HG03558 (cell line): ENCODE results near the gene NSRP1.
"Not testable (repeated sequence)": the region's sequence is repeated elsewhere in the genome, so short reads cannot be mapped to it uniquely, and the experiment has no call there.

Experiments used
- ATAC-seq: cut with Tn5 transposase; IDR thresholded peaks from one replicate; pipeline ENCODE4 v1.9.1; 2021; ENCODE audit warnings: moderate number of reproducible peaks; ENCODE audit not compliant: unreplicated experiment; ENCODE audit errors: extremely low read depth

The NSRP1 gene, protein sequence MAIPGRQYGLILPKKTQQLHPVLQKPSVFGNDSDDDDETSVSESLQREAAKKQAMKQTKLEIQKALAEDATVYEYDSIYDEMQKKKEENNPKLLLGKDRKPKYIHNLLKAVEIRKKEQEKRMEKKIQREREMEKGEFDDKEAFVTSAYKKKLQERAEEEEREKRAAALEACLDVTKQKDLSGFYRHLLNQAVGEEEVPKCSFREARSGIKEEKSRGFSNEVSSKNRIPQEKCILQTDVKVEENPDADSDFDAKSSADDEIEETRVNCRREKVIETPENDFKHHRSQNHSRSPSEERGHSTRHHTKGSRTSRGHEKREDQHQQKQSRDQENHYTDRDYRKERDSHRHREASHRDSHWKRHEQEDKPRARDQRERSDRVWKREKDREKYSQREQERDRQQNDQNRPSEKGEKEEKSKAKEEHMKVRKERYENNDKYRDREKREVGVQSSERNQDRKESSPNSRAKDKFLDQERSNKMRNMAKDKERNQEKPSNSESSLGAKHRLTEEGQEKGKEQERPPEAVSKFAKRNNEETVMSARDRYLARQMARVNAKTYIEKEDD

DNA sequence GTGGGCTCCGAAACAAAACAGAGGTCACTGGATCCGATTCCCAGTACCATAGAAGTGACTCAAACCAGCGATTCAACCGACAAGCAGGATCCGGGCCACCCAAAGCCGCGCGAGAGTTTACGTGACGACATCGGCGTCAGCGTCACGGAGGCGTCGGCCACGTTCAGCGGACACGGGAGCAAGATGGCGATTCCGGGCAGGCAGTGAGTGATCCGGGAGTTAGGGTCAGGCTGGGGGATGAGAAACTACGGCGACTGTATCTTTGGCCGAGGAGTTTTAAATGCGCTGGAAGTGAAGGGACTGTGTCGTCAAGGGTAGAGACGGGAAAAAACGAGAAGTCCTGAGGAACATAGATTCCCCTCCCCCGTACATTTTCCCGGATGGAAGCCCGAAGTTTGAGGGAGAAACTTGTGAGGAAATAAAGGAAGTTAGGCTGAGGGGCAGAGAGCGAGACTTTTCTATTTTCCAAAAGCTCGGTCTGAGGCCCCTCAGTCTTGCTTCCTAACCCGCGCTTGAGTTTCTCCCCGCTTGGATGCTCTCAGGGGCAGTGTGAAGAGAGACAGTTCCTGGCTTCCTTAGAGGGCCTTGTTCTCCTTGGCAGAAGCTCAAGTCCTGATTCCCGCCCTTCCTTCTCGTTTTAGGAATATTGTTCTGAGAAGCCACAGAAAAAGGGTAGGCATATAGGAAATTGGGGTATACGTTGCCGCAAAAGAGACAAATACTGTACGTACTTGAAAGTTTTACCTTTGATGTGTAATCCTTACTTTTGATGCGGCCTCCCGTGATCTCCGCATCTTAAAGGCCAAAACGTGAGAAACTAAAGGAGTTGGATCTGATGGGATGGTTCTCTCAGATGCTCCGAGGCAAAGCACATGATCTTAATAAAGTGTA is at the start of gene NSRP1:
Gene NSRP1, plus strand, starts transcription at position 156 of the 891 bp plus-strand sequence. Its CDS starts 28 bp downstream, at position 184.
- peak; percentile 55 for ATAC-seq

DNA sequence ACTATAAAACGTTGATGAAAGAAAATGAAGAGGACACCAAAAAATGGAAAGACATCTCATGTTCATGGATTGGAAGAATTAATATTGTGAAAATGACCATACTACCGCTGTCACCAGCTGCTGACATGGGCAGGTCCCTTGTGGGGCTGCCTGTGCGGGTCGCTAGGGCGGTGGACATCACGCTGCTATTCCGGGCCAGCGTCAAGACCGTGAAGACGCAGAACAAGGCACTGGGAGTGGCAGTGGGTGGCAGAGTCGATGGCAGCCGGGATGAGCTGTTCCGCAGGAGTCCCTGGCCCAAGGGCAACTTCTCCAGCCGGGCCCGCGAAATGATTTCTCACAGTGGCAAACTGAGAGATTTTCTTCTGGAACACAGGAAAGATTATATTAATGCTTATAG is 48.2 kb upstream of the NSRP1 start:
- ATAC-seq, result no peak

DNA sequence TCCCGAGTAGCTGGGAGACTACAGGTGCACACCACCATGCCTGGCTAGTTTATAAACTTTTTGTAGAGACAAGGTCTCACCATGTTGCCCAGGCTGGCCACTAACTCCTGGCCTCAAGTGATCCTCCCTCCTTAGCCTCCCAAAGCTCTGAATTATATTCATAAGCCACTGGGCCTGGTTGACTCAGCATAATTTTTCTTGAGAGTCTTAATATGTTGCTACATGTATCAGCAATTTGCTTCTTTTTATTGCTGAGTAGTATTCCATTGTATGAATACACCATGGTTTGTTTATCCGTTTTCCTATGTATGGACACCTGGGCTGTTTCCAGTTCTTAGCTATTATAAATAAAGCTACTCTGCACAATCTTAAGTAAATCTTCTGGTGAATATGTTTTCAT is 42.4 kb upstream of the NSRP1 start:
- ATAC-seq, result no peak

DNA sequence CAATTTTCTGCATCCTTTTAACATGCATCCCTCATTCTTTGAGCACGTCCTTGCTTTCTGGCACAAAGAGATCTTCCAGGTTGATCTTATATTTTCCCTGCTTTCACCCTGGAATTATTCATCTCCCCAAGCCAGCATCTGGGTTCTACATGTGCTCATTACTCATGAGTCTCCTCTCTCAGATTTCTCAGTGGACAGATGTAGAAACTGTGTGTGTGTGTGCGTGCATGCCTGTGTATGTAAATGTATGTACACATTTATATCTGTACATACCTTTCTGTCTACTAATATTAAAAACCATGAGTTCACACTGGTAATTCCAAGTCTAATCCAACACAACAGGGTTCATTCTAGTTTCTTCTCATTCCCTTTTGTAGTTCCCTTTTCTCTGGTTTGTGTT is 41.9 kb upstream of the NSRP1 start:
- no peak for ATAC-seq

DNA sequence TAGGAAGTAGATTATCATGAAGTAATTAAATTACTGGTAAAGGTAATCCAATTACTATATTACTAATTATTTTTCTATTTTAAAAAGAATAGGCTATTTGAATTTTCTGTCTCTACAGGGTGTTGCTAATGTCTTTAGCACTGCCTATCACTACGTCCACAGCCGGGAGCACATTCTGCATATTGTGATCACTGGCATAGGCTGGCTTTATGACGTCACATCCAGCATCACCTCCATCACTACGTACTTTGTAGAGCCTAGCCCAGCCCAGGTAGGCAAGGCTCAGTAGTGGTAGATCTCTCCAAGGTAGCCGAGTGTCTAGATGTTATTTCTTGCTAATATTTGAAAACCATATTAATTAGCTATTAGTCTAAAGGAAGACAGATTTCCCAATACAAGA is 33.8 kb upstream of the NSRP1 start:
- no peak for ATAC-seq

DNA sequence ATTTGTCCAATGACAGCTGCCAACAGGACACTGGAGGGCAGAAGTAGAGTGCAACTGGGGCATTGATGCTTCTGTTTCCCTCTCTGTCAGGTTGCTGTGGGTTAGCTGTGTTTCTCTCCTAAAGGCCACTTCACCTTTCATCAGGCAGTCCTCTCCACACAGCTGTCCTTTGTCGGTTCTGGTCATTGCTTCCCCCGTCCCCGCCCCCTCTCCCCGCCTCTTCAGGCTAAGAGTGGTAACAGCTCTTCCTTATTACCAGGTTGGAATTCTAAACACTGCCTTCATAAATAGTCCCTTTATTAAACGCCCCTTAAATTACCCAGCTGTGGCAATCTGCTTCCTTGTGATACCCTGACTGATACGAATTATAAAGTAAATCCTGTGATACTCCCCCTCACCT is 31.8 kb upstream of the NSRP1 start:
- ATAC-seq, result no peak

DNA sequence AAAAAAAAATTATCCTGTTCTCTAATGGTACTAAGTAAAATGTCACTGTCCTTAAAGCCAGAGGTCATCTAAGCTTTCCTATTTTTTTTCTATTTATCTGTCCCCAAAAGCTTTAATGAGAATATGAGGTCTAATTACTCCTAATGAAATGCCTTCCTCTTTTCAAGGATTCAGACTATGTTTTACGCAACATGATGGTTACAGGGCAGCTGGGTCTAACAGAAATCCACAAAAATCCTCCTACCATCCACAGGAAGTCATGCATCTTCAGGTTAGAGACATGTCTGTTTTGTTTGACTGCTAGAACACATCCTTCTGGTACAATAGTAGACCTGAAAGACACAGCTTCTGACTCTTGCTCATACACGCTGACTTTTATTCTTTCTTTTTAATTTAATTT is 29.7 kb upstream of the NSRP1 start:
- no peak for ATAC-seq

DNA sequence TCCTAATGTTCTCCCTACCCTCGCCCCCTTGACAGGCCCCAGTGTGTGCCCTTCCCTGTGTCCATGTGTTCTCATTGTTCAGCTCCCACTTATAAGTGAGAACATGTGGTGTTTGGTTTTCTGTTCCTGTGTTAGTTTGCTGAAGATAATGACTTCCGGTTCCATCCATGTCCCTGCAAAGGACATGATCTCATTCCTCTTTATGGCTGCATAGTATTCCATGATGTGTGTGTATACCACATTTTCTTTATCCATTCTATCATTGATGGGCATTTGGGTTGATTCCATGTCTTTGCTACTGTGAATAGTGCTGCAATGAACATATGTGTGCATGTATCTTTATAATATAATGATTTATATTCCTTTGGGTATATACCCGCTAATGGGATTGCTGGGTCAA is 29.2 kb upstream of the NSRP1 start:
- not testable (repeated sequence) for ATAC-seq

DNA sequence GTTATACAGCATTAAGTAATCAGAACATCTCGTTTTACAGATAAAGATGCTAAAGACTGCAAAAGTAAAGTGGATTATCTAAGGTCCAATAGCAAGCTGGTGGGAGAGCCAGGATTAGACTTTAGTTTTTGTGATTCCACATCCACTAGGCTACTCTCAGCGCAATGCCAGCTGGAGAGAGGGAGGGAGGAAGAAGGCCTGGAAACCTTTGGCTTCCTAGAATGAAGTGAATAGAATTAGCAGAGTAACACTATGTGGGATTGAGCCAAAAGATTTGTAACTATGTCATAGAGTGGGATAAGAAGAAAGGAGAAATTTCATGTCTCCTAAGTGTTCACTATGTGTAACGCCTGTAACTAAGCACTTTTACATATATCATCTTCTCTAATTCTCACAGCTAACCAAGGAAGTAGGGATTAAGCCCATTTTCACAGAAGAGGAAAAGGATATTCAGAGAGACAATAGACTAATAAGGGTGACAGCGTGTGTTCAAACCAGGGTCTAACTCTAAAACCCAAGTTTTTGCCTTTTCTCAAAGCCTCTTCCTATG is 25.4 kb upstream of the NSRP1 start:
- ATAC-seq, result no peak

DNA sequence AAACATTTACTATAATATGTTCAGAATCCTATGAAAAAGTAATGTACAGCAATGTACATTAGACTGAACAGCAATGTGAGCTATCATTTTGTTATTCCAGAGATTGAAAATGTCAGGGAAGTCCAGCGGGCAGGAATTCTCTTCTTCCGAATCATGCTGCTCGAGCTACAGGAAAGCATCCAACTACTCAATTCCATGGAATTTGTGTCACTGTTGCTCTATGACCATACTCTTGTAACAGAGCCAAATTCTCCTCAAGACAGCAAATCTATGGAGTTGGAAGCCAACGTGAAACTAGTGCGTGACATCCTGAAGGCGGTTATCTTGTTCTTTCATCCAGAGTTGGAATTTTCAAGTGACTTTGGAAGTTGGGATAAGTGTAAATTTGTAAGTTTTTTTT is 24.8 kb upstream of the NSRP1 start:
- ATAC-seq, result no peak

DNA sequence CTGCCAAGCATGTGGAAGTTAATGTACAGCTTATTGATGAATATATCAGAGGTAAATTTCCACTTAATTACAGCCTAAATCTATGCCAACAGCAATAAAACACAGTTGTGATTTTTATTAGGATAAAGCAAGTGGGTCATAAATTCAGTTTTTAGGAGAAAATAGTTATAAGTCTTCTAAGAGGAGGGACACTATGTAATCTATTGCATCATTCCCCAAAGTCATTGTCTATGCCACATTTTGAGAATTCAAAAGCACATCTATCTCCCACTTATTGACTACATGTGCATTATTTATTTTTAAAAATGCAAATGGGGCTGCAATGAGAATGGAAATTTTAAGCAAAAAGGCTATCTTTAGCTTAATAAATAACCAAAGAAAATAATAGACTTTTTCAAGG is 23.7 kb upstream of the NSRP1 start:
- no peak for ATAC-seq

DNA sequence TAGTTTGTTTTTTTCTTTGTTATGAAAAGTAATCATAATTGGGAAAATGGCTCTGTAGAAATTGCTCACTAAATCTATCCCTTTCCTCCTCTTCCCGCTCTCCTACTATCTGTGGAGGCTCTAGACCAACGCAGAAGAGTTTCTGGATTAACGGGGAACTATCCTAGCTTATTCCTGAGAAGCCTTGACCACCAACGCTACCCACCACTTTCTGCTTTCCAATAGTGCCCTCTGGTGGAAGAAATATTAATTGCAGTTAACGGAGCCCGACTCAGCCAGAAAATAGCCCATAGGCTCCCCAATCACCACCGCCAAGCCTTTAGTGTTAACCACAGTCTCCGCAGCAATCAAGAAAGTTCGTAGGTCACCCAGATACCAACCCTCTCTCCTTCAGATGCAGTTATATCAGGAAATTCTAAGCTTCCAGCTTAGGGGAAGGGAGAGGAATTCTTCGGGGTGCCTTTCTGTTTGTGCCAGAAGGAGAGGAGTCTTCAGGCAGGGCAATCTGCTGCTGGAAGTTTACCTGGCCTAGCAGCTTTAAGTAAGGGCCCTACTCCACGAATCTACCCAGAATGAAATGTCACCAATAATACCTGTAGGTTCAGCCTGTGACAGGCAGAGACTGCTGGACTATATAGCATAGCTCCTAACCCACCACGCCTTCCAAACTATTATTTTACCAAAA is 23.0 kb upstream of the NSRP1 start:
- no peak for ATAC-seq

DNA sequence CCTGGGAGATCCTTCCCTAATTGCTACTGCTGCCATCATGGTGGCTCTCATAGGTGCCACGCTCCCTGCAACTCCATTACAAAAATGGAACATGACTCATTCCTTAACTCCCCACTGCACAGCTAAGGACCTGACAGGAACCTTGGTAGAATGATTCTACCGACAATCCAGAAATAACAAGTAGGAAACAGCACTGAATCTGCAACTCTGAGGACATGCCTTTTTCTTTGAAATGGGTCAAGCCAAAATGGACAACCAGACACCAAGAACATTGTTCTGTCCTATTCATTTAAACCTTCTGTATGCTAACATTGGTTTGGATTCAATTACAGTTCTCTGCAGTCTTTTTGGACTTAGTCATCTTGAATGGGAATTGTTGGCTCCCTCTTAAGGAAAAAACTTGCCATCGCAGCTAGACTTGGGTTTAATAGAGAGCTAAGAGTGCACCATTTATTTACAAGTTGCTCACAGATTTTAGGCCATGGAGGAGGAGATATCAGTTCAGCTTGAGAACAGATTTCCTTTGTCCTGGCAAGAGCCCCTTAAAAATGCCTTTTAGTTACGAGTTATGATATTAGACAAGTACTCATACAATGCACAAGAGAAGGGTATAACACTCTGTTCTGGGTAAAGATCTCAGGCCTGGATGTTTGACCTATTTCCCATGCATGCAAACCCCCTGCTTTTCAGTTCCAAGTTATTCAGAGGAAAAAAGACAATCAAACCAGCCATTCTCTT is 20.9 kb upstream of the NSRP1 start:
- ATAC-seq, result no peak

DNA sequence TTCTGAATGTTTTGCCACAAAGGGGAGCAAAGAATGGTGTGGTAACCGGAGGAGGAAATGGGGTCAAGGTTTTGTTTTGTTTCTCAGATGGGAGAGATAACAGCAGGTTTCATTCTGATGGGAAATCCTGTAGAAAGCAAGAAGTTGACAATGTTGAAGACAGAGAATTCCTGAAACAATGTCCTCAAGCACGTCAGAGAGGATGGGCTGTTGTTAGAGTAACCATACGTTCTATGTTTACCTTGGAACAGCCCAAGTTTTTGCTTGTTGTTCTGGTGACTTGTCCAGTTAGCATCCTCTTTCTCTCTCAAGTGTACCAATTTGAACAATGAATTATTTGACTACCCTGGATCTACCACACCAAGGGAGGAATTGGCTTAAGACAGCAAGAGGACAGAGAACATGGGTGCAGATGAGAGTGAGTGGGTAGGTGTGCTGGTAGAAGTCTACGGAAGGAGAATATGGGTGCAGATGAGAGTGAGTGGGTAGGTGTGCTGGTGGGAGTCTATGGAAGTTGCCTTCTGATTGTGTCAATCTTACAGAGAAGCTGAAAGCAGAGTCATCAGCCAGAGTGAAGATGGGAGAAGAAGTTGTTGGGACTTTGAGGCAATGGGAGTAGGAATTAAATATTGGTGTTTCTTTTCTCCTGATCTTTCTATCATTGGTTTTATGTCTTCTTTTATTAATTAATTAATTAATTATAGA is 14.8 kb upstream of the NSRP1 start:
- no peak for ATAC-seq

DNA sequence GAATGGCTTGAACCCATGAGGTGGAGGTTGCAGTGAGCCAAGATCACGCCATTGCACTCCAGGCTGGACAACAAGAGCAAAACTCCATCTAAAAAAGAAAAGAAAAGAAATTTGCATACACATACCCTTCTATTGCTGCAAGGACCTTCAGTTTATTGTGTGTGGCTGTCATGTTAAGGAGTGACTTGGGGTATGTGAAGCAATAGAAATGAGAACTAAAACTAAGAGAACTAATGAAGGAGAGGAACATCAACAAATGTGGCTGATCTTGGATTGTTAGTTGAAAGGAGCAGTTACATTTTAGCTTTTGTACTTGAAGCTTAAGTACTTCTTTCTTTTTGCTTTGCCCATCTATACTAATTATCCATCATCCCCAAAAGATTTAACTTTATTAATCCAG is 12.7 kb upstream of the NSRP1 start:
- ATAC-seq, result no peak

DNA sequence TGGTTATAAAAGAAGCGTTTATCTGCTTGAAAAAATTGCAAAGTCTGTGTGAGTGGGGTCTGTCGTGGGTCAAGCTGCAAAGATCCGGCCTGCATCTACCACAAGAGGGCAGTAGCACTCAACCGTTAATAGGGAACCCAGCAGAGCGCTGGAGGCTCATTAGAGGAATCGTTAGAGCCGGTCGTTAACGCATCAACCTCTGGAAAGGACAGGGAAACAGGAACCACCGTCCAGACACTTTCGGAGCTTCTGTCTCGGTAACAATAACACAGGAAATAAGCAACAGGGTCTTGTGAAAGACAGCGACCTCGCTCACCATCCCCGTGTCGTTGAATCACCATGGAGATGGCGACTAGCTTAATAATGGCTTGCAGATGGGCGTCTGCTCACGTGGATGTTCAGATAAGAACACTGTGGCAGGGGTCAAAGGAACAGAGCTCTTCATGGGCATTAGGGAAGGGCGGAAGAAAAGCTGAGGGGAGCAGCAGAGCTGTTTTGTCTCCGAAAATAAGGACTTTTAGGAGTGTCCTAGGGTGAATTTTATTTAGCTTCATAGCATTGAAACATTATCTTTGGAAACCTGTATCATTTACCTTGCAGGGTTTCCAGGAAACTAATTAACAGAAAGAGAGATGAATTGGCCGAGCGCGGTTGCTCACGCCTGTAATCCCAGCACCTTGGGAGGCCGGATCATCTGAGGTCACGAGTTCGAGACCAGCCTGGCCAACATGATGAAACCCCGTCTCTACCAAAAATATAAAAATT is 11.9 kb upstream of the NSRP1 start:
- ATAC-seq, result no peak

DNA sequence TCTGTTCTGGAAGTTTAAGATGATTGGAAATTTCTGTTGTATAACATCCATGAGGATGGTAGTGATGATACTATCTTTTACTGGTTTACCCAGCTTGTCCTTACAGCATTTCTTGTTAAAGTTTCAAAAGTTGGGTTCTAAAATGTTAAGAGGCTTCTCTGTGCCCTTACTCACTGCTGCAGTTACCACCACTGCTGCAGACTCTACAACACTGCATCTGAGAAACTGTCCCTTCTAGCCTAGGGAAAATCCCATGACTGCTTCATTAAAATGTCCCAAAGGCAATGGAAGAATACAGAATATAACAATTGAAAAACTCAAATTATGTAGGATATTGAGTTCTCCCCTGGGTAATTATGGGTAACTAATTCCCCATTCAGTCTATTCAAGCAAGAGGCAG is 3.8 kb upstream of the NSRP1 start:
- no peak for ATAC-seq

DNA sequence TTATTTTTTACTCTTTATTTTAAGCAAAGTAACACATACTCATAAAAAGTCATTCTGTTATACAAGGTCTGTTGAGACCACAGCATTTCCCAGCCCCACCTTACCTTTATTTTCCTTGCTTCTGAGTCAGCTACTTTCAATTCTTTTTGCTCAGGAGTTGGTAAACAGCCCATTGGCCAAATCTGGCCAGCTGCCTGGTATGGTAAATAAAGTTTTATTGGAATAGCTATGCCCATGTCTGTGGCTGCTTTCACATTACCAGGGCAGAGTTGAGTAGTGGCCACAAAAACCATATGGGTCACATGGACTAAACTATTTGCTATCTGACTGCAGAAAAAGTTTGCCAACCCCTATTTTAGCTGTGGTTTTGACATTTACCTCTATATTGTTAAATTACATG is 3.4 kb upstream of the NSRP1 start:
- ATAC-seq, result no peak

DNA sequence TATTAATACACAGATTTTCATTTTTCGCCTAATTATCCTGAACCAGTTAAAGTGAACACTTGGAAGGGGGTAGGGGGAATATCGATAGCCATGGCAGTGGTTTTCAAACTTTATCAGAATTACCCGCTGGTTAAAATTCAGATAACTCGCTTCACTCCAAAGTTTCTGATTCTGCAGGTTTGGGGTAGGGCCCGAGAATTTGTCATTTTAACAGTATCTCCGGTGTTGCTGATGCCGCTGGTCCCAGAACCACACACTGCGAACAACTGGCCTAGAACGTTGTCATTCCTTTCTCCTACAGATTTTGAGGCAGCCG is 313 bp upstream of the NSRP1 start:
- ATAC-seq, result no peak
